Activated CD4-positive, alpha-beta T cell treated with anti-CD3 and anti-CD28 coated beads, Interleukin-2, amount 10 ng/mL, durations not matched to agents 24 days and 14 days (primary cell): ENCODE measurements around the gene CHCHD3. TPM values are rescaled to one million over a fixed set of nuclear protein-coding genes. Genes with fewer than 3 reads are reported as not detected.

ENCODE experiments used
- DNase-seq: peaks from one replicate; pipeline ENCODE4 v3.0.0; 2022
- H3K27ac Mint-ChIP-seq: one replicate; pipeline ENCODE4 v1.8.0; 2022; ENCODE audit warnings: mild to moderate bottlenecking, mixed read lengths
- H3K27me3 Mint-ChIP-seq: one replicate; pipeline ENCODE4 v1.8.0; 2022; ENCODE audit warnings: mixed read lengths
- H3K36me3 Mint-ChIP-seq: one replicate; pipeline ENCODE4 v1.8.0; 2022; ENCODE audit warnings: low read depth, mild to moderate bottlenecking, mixed read lengths
- H3K4me1 Mint-ChIP-seq: one replicate; pipeline ENCODE4 v1.8.0; 2021; ENCODE audit warnings: mixed read lengths
- H3K4me3 Mint-ChIP-seq: one replicate; pipeline ENCODE4 v1.8.0; 2022; ENCODE audit warnings: mild to moderate bottlenecking, moderate library complexity, mixed read lengths
- H3K9me3 Mint-ChIP-seq: one replicate; pipeline ENCODE4 v1.8.0; 2021; ENCODE audit warnings: mixed read lengths
- intact Hi-C: fragments of 100-400 bp; cut with micrococcal nuclease; formaldehyde crosslinking; loops from one replicate; pipeline ENCODE4 v1.15.1; 2023
- total RNA-seq: library from RNA; stranded (reverse); gene quantifications from 2 replicates; pipeline ENCODE4 v1.2.3, GENCODE V29; 2022

Gene CHCHD3
- total RNA-seq, 1 donor from 2014 or later, result 76.2 TPM

- Mint-ChIP-seq H3K9me3 (peaks cover 16% of the 10 kb centered on the region), H3K36me3 (peaks cover 2% of the 10 kb centered on the region), H3K27ac (no peak overlapping the region), H3K27me3 (no peaks in the 10 kb centered on the region), H3K4me1 (peaks cover 12% of the 10 kb centered on the region), H3K4me3 (no peak overlapping the region)
- intact Hi-C loops, result no loop called here
- no peak for DNase-seq
These were observed 314.5 kb downstream of the CHCHD3 start for GRCh38 chr7:132767378-132767777.

GRCh38 chr7:132766660-132767059, 315.2 kb downstream of the CHCHD3 start:
- no peak overlapping the region for H3K27ac Mint-ChIP-seq
- H3K4me1 Mint-ChIP-seq, result peaks cover 12% of the 10 kb centered on the region
- H3K36me3 Mint-ChIP-seq, result peaks cover 2% of the 10 kb centered on the region
- peaks cover 16% of the 10 kb centered on the region for H3K9me3 Mint-ChIP-seq
- no peak for DNase-seq
- no peak overlapping the region for H3K4me3 Mint-ChIP-seq
- no peaks in the 10 kb centered on the region for H3K27me3 Mint-ChIP-seq
- intact Hi-C loops, result no loop called here

- Mint-ChIP-seq H3K36me3 (peaks cover 2% of the 10 kb centered on the region), H3K27ac (no peak overlapping the region), H3K4me3 (no peak overlapping the region), H3K4me1 (peaks cover 4% of the 10 kb centered on the region), H3K9me3 (peaks cover 16% of the 10 kb centered on the region), H3K27me3 (no peaks in the 10 kb centered on the region)
- intact Hi-C loops, result no loop called here
- DNase-seq, result no peak
These were observed 316.0 kb downstream of the CHCHD3 start for GRCh38 chr7:132765861-132766260.

GRCh38 chr7:132764762-132765161, 317.1 kb downstream of the CHCHD3 start:
- no peaks in the 10 kb centered on the region for H3K4me1 Mint-ChIP-seq
- intact Hi-C loops, result no loop called here
- DNase-seq, result no peak

GRCh38 chr7:132760866-132761265, 321.0 kb downstream of the CHCHD3 start:
- H3K9me3 Mint-ChIP-seq, result peaks cover 3% of the 10 kb centered on the region
- H3K27me3 Mint-ChIP-seq, result no peaks in the 10 kb centered on the region
- no peak overlapping the region for H3K4me3 Mint-ChIP-seq
- H3K36me3 Mint-ChIP-seq, result no peaks in the 10 kb centered on the region
- peaks cover 3% of the 10 kb centered on the region for H3K4me1 Mint-ChIP-seq
- intact Hi-C loops, result no loop called here
- no peak overlapping the region for H3K27ac Mint-ChIP-seq
- no peak for DNase-seq

More at GRCh38 chr7:132764762-132765161, 317.1 kb downstream of the CHCHD3 start:
- Mint-ChIP-seq H3K36me3 (peaks cover 2% of the 10 kb centered on the region), H3K27me3 (no peaks in the 10 kb centered on the region), H3K4me3 (no peak overlapping the region), H3K9me3 (peaks cover 9% of the 10 kb centered on the region), H3K27ac (no peak overlapping the region)

- Mint-ChIP-seq H3K9me3 (peaks cover 3% of the 10 kb centered on the region), H3K27ac (no peak overlapping the region), H3K36me3 (no peaks in the 10 kb centered on the region), H3K4me3 (no peak overlapping the region), H3K4me1 (peaks cover 3% of the 10 kb centered on the region), H3K27me3 (no peaks in the 10 kb centered on the region)
- no peak for DNase-seq
- intact Hi-C loops, result no loop called here
These were observed 321.7 kb downstream of the CHCHD3 start for GRCh38 chr7:132760244-132760623.

- intact Hi-C loops, result no loop called here
- Mint-ChIP-seq H3K4me1 (peaks cover 3% of the 10 kb centered on the region), H3K27me3 (no peaks in the 10 kb centered on the region), H3K27ac (no peak overlapping the region), H3K36me3 (no peaks in the 10 kb centered on the region), H3K9me3 (peaks cover 3% of the 10 kb centered on the region), H3K4me3 (no peak overlapping the region)
- DNase-seq, result no peak
These were observed 322.2 kb downstream of the CHCHD3 start for GRCh38 chr7:132759482-132760243.

- no peaks in the 10 kb centered on the region for H3K27me3 Mint-ChIP-seq
- intact Hi-C loops, result no loop called here
- no peaks in the 10 kb centered on the region for H3K36me3 Mint-ChIP-seq
- H3K4me3 Mint-ChIP-seq, result no peak overlapping the region
- DNase-seq, result no peak
- H3K27ac Mint-ChIP-seq, result no peak overlapping the region
- peaks cover 3% of the 10 kb centered on the region for H3K9me3 Mint-ChIP-seq
- H3K4me1 Mint-ChIP-seq, result peaks cover 3% of the 10 kb centered on the region
These were observed 322.9 kb downstream of the CHCHD3 start for GRCh38 chr7:132758986-132759385.

GRCh38 chr7:132757783-132758182, 324.1 kb downstream of the CHCHD3 start:
- Mint-ChIP-seq H3K27ac (no peak overlapping the region), H3K36me3 (no peaks in the 10 kb centered on the region), H3K9me3 (peaks cover 3% of the 10 kb centered on the region), H3K4me3 (no peak overlapping the region), H3K27me3 (no peaks in the 10 kb centered on the region), H3K4me1 (peaks cover 3% of the 10 kb centered on the region)
- DNase-seq, result no peak
- intact Hi-C loops, result no loop called here

GRCh38 chr7:132756484-132756990, 325.4 kb downstream of the CHCHD3 start:
- intact Hi-C loops, result no loop called here
- DNase-seq, result no peak
- Mint-ChIP-seq H3K4me1 (peaks cover 3% of the 10 kb centered on the region), H3K27ac (no peak overlapping the region), H3K36me3 (no peaks in the 10 kb centered on the region), H3K27me3 (no peaks in the 10 kb centered on the region), H3K4me3 (no peak overlapping the region), H3K9me3 (peaks cover 3% of the 10 kb centered on the region)

GRCh38 chr7:132755538-132756483, 326.1 kb downstream of the CHCHD3 start:
- no peak overlapping the region for H3K4me3 Mint-ChIP-seq
- no peak for DNase-seq
- no peaks in the 10 kb centered on the region for H3K36me3 Mint-ChIP-seq
- peaks cover 3% of the 10 kb centered on the region for H3K9me3 Mint-ChIP-seq
- no peaks in the 10 kb centered on the region for H3K27me3 Mint-ChIP-seq
- H3K4me1 Mint-ChIP-seq, result peaks cover 3% of the 10 kb centered on the region
- intact Hi-C loops, result no loop called here
- H3K27ac Mint-ChIP-seq, result no peak overlapping the region

- Mint-ChIP-seq H3K36me3 (no peaks in the 10 kb centered on the region), H3K9me3 (peaks cover 3% of the 10 kb centered on the region), H3K4me1 (peaks cover 3% of the 10 kb centered on the region), H3K27me3 (peaks cover 2% of the 10 kb centered on the region), H3K27ac (no peak overlapping the region), H3K4me3 (no peak overlapping the region)
- no peak for DNase-seq
- intact Hi-C loops, result no loop called here
These were observed 329.5 kb downstream of the CHCHD3 start for GRCh38 chr7:132752431-132752830.

- DNase-seq, result no peak
- intact Hi-C loops, result no loop called here
- no peaks in the 10 kb centered on the region for H3K36me3 Mint-ChIP-seq
- no peaks in the 10 kb centered on the region for H3K9me3 Mint-ChIP-seq
- no peak overlapping the region for H3K27ac Mint-ChIP-seq
- no peaks in the 10 kb centered on the region for H3K4me1 Mint-ChIP-seq
- peaks cover 2% of the 10 kb centered on the region for H3K27me3 Mint-ChIP-seq
- H3K4me3 Mint-ChIP-seq, result no peak overlapping the region
These were observed 330.6 kb downstream of the CHCHD3 start for GRCh38 chr7:132751244-132751647.
